Measurements from ENCODE around the gene DENND2A.
"Not testable (repeated sequence)": the region's sequence is repeated elsewhere in the genome, so short reads cannot be mapped to it uniquely, and the experiment has no call there.

DENND2A gene

DNA sequence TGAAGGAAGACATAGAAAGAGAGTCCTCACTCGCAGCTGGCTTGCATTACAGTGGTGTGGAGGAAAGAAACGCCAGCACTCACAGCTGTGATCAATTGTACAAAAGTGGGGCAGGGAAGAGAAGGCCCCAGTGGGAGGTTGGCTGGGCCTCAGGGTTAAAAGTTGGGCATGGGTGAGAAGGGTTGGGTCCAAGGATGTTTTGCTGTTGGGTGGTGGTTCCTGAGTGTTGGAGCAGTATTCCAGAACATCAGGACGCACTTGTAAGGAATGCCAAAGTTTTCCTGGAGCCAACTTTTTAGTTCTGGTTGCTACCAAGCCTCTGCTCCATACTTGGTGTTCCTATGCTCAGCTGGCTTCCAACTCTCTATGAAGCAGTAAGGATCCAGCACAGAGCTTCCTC, 105.9 kb downstream of the DENND2A start:
- no peak for DNase-seq (ENCODE audit: low spot score)
- peaks cover 11% of the 10 kb centered on the region for H3K27me3 Mint-ChIP-seq (ENCODE audit: low read depth)
- no peak overlapping the region for H3K27ac Mint-ChIP-seq
- no peaks in the 10 kb centered on the region for H3K36me3 Mint-ChIP-seq (ENCODE audit: low read depth)
- no peaks in the 10 kb centered on the region for H3K4me1 Mint-ChIP-seq (ENCODE audit: low read depth)
- no peak overlapping the region for H3K4me3 Mint-ChIP-seq
- H3K9me3 Mint-ChIP-seq = no peaks in the 10 kb centered on the region

DNA sequence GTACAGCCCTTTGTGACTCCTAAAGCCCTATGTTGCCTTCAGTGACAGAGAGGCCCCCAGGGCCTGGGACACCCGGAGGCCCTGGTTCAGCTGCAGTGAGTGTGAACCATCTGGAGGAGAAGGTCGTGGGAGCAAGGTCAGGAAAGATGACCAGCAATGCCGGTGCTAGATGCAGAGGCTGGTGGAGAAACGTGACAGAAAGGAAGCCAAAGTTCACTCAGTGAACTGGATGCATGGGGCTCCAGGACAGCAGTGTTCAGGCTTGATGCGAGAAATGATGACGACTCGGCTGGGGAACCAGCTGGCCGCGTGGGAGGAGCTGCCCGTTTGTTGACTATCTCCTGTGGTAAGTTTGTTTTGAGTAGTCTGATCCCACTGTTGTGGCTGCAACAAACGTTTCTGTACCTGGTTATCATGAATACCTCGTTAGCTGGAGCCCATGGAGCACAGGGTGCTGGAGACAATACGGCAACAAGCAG, 107.2 kb downstream of the DENND2A start:
- Mint-ChIP-seq H3K27ac (no peak overlapping the region), H3K27me3 (ENCODE audit: low read depth) (peaks cover 11% of the 10 kb centered on the region), H3K4me1 (ENCODE audit: low read depth) (no peaks in the 10 kb centered on the region), H3K36me3 (ENCODE audit: low read depth) (no peaks in the 10 kb centered on the region), H3K4me3 (no peak overlapping the region), H3K9me3 (no peaks in the 10 kb centered on the region)
- DNase-seq (ENCODE audit: low spot score) = no peak

DNA sequence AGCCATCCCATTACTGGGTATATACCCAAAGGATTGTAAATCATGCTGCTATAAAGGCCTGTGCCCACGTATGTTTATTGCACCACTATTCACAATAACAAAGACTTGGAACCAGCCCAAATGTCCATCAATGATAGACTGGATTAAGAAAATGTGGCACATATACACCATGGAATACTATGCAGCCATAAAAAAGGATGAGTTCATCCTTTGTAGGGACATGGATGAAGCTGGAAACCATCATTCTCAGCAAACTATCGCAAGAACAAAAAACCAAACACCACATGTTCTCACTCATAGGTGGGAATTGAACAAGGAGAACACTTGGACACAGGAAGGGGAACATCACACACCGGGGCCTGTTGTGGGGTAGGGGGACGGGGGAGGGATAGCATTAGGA, 111.2 kb downstream of the DENND2A start:
- not testable (repeated sequence) for DNase-seq (ENCODE audit: low spot score); H3K27ac Mint-ChIP-seq; H3K9me3 Mint-ChIP-seq; H3K4me3 Mint-ChIP-seq; H3K4me1 Mint-ChIP-seq (ENCODE audit: low read depth); H3K36me3 Mint-ChIP-seq (ENCODE audit: low read depth)
- H3K27me3 Mint-ChIP-seq (ENCODE audit: low read depth) = peaks cover 12% of the 10 kb centered on the region

GRCh38 chr7:140526787-140527664, 113.6 kb downstream of the DENND2A start:
- Mint-ChIP-seq H3K4me1 (ENCODE audit: low read depth) (peaks cover 6% of the 10 kb centered on the region), H3K27me3 (ENCODE audit: low read depth) (peaks cover 7% of the 10 kb centered on the region), H3K27ac (no peak overlapping the region), H3K9me3 (no peaks in the 10 kb centered on the region), H3K4me3 (no peak overlapping the region), H3K36me3 (ENCODE audit: low read depth) (no peaks in the 10 kb centered on the region)
- no peak for DNase-seq (ENCODE audit: low spot score)

DNA sequence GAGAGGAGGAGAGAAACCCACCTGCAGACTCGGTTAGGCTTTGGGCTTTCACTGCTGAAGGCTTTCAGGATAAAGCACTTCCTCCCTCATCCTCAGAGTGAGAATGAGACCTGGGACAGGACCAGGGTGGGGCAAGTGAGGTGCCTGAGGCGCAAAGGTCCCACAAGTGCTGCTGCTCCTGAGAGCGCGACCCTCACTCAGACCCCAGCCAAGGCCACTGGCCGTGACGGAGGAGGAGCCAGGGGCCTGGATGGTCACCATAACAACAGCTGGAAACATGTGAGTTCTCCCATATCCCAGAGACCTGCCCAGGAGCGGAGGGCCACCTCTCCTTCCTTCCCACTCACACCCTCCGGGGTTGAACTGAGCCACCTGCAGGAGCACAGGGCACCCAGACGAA, 114.4 kb downstream of the DENND2A start:
- Mint-ChIP-seq H3K27ac (no peak overlapping the region), H3K4me1 (ENCODE audit: low read depth) (peaks cover 6% of the 10 kb centered on the region), H3K36me3 (ENCODE audit: low read depth) (no peaks in the 10 kb centered on the region), H3K27me3 (ENCODE audit: low read depth) (peaks cover 4% of the 10 kb centered on the region), H3K9me3 (no peaks in the 10 kb centered on the region), H3K4me3 (peak overlapping the region; percentile 21)
- DNase-seq (ENCODE audit: low spot score) = no peak

DNA sequence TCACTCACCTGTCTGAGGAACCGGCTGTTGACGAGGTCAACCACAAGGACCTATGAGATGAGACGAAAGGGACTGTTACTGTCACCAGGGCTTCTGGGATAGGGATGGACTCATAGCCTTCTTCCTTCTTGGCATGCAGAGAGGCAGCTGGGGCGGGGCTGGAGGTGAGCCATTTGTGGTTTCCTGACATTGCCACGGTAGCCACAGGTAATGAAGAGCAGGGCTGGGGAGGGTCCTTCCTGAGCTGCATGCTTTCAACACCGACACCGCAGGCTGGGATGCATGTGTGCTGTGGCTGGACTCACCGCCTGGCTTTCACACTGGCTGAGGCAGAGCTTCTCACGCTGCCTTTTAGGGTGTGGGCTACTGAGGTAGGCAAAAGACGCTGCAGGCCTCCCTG, 114.9 kb downstream of the DENND2A start:
- peak; percentile 5 for DNase-seq (ENCODE audit: low spot score)
- Mint-ChIP-seq H3K36me3 (ENCODE audit: low read depth) (no peaks in the 10 kb centered on the region), H3K4me1 (ENCODE audit: low read depth) (peaks cover 6% of the 10 kb centered on the region), H3K27ac (no peak overlapping the region), H3K27me3 (ENCODE audit: low read depth) (peaks cover 3% of the 10 kb centered on the region), H3K9me3 (no peaks in the 10 kb centered on the region), H3K4me3 (peak overlapping the region; percentile 21)

GRCh38 chr7:140521421-140521820, 119.2 kb downstream of the DENND2A start:
- Mint-ChIP-seq H3K27me3 (ENCODE audit: low read depth) (no peaks in the 10 kb centered on the region), H3K27ac (no peak overlapping the region), H3K9me3 (no peaks in the 10 kb centered on the region), H3K4me1 (ENCODE audit: low read depth) (peaks cover 10% of the 10 kb centered on the region), H3K4me3 (no peak overlapping the region), H3K36me3 (ENCODE audit: low read depth) (no peaks in the 10 kb centered on the region)
- DNase-seq (ENCODE audit: low spot score) = no peak

DNA sequence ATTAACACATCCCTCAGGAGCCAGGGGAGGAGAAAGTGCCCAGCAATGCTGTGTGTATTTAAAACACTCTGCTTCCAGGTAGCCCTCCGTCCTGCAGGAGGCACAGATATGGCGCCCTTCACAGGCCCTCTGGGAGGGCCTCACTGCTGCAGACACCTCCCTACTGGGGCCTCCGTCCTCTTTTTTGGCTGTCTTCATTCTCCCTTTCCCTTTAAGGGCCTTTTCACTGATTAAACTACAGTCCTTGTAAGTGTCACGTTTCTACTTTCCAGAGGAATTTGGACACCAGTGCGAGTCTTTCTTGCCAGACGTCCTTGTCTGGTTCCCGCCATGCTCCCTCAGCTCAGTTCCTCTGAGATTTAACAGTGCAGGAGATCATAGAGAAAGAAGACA, 121.6 kb downstream of the DENND2A start:
- H3K9me3 Mint-ChIP-seq = no peaks in the 10 kb centered on the region
- H3K4me3 Mint-ChIP-seq = no peak overlapping the region
- H3K36me3 Mint-ChIP-seq (ENCODE audit: low read depth) = no peaks in the 10 kb centered on the region
- H3K4me1 Mint-ChIP-seq (ENCODE audit: low read depth) = peaks cover 4% of the 10 kb centered on the region
- H3K27me3 Mint-ChIP-seq (ENCODE audit: low read depth) = peaks cover 5% of the 10 kb centered on the region
- DNase-seq (ENCODE audit: low spot score) = no peak
- no peak overlapping the region for H3K27ac Mint-ChIP-seq

- no peak for DNase-seq (ENCODE audit: low spot score)
- Mint-ChIP-seq H3K9me3 (no peaks in the 10 kb centered on the region), H3K27ac (no peak overlapping the region), H3K27me3 (ENCODE audit: low read depth) (peaks cover 5% of the 10 kb centered on the region), H3K36me3 (ENCODE audit: low read depth) (no peaks in the 10 kb centered on the region), H3K4me1 (ENCODE audit: low read depth) (peaks cover 4% of the 10 kb centered on the region), H3K4me3 (no peak overlapping the region)
Observed at GRCh38 chr7:140518370-140519006, 122.1 kb downstream of the DENND2A start.

GRCh38 chr7:140517546-140518369, 122.9 kb downstream of the DENND2A start:
- H3K4me1 Mint-ChIP-seq (ENCODE audit: low read depth) = peaks cover 4% of the 10 kb centered on the region
- H3K4me3 Mint-ChIP-seq = no peak overlapping the region
- peaks cover 5% of the 10 kb centered on the region for H3K27me3 Mint-ChIP-seq (ENCODE audit: low read depth)
- H3K27ac Mint-ChIP-seq = no peak overlapping the region
- H3K9me3 Mint-ChIP-seq = no peaks in the 10 kb centered on the region
- H3K36me3 Mint-ChIP-seq (ENCODE audit: low read depth) = no peaks in the 10 kb centered on the region
- peak; percentile 46 for DNase-seq (ENCODE audit: low spot score)

- H3K27me3 Mint-ChIP-seq (ENCODE audit: low read depth) = peaks cover 5% of the 10 kb centered on the region
- H3K27ac Mint-ChIP-seq = no peak overlapping the region
- H3K36me3 Mint-ChIP-seq (ENCODE audit: low read depth) = no peaks in the 10 kb centered on the region
- no peak overlapping the region for H3K4me3 Mint-ChIP-seq
- no peak for DNase-seq (ENCODE audit: low spot score)
- no peaks in the 10 kb centered on the region for H3K4me1 Mint-ChIP-seq (ENCODE audit: low read depth)
- no peaks in the 10 kb centered on the region for H3K9me3 Mint-ChIP-seq
Observed at GRCh38 chr7:140512317-140513000, 128.2 kb downstream of the DENND2A start.

- Mint-ChIP-seq H3K36me3 (ENCODE audit: low read depth) (no peaks in the 10 kb centered on the region), H3K4me1 (ENCODE audit: low read depth) (no peaks in the 10 kb centered on the region), H3K27me3 (ENCODE audit: low read depth) (peaks cover 3% of the 10 kb centered on the region), H3K4me3 (no peak overlapping the region), H3K27ac (no peak overlapping the region), H3K9me3 (no peaks in the 10 kb centered on the region)
- no peak for DNase-seq (ENCODE audit: low spot score)
Observed at GRCh38 chr7:140509789-140510188, 130.8 kb downstream of the DENND2A start.

DNA sequence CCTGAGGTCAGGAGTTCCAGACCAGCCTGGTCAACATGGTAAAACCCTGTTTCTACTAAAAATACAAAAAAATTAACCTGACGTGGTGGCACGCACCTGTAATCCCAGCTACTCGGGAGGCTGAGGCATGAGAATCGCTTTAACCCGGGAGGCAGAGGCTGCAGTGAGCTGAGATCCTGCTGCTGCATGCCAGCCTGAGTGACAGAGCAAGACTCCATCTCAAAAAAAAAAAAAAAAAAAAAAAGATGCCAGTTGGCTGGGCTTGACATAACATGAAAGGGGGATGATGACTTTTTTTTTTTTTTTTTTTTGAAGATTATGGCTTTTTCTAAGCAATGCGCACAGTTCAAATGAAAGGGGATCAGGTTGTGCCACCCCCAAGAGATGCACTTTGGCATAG, 133.1 kb downstream of the DENND2A start:
- not testable (repeated sequence) for H3K27ac Mint-ChIP-seq; DNase-seq (ENCODE audit: low spot score); H3K4me3 Mint-ChIP-seq; H3K27me3 Mint-ChIP-seq (ENCODE audit: low read depth); H3K9me3 Mint-ChIP-seq; H3K4me1 Mint-ChIP-seq (ENCODE audit: low read depth); H3K36me3 Mint-ChIP-seq (ENCODE audit: low read depth)
